Keratinocyte (primary cell): ENCODE data around the gene CNTNAP2. TPM values are rescaled to one million over a fixed set of nuclear protein-coding genes. Genes with fewer than 3 reads are reported as not detected.

Source experiments
- DNase-seq: peaks from one replicate; pipeline ENCODE4 v3.0.0-alpha.2; 2011; ENCODE audit warnings: low read depth, missing footprints, low spot score
- FAIRE-seq: peaks from 2 replicates; lab custom pipeline; 2011; peaks lifted over from hg19 to GRCh38; lab: Jason Lieb, UNC
- H2AFZ ChIP-seq: 2 replicates; pipeline ENCODE4 v1.6.0; 2012; ENCODE audit warnings: low read length, control low read depth, inconsistent platforms; ENCODE audit not compliant: control insufficient read depth
- H3K27ac ChIP-seq: 2 replicates; pipeline ENCODE4 v1.5.1; 2011; ENCODE audit warnings: low read length; ENCODE audit not compliant: control insufficient read depth, insufficient read depth
- H3K27me3 ChIP-seq: 3 replicates; pipeline ENCODE4 v1.6.0; 2011; ENCODE audit warnings: low read length; ENCODE audit not compliant: control insufficient read depth, insufficient read depth; ENCODE audit errors: extremely low read depth
- H3K36me3 ChIP-seq, 2 experiments: 2 replicates in 1 of 2; 3 replicates in 1 of 2; pipeline ENCODE4 v1.5.1; 2011; ENCODE audit warnings: low read length in 2 of 2, mild to moderate bottlenecking in 1 of 2; ENCODE audit not compliant: control insufficient read depth in 2 of 2, insufficient read depth in 2 of 2; ENCODE audit errors: extremely low read depth in 1 of 2
- H3K4me1 ChIP-seq: 3 replicates; pipeline ENCODE4 v1.5.1; 2011; ENCODE audit warnings: low read length; ENCODE audit not compliant: control insufficient read depth, insufficient read depth; ENCODE audit errors: extremely low read depth
- H3K4me2 ChIP-seq: 3 replicates; pipeline ENCODE4 v1.6.0; 2011; ENCODE audit warnings: low read depth, low read length; ENCODE audit not compliant: control insufficient read depth, insufficient read depth; ENCODE audit errors: extremely low read depth
- H3K4me3 ChIP-seq, 3 experiments: fragments of 200-600 bp in 1 of 3; sonication (generic) in 1 of 3; 2 replicates in 2 of 3; 3 replicates in 1 of 3; pipeline ENCODE4 v1.5.1; 2011 to 2016; ENCODE audit warnings: low read length in 3 of 3, mild to moderate bottlenecking in 3 of 3, control low read depth in 2 of 3, inconsistent platforms in 1 of 3, low read depth in 1 of 3, mixed read lengths in 1 of 3, mixed run types in 1 of 3, moderate library complexity in 1 of 3; ENCODE audit not compliant: control insufficient read depth in 2 of 3, insufficient read depth in 2 of 3; ENCODE audit errors: extremely low read depth in 1 of 3
- H3K79me2 ChIP-seq: 2 replicates; pipeline ENCODE4 v1.6.0; 2012; ENCODE audit warnings: low read length; ENCODE audit not compliant: control insufficient read depth, insufficient read depth
- H3K9ac ChIP-seq: 3 replicates; pipeline ENCODE4 v1.6.0; 2011; ENCODE audit warnings: low read length; ENCODE audit not compliant: control insufficient read depth, insufficient read depth; ENCODE audit errors: extremely low read depth
- H3K9me1 ChIP-seq: 3 replicates; pipeline ENCODE4 v1.6.0; 2011; ENCODE audit warnings: low read length; ENCODE audit not compliant: control insufficient read depth, insufficient read depth; ENCODE audit errors: extremely low read depth
- H3K9me3 ChIP-seq: 2 replicates; pipeline ENCODE4 v1.5.1; 2012; ENCODE audit warnings: low read depth, low read length; ENCODE audit not compliant: control insufficient read depth
- H4K20me1 ChIP-seq: 3 replicates; pipeline ENCODE4 v1.6.0; 2011; ENCODE audit warnings: low read length; ENCODE audit not compliant: control insufficient read depth, insufficient read depth; ENCODE audit errors: extremely low read depth
- CTCF ChIP-seq, 3 experiments: IDR thresholded peaks in 1 of 3; conservative IDR thresholded peaks in 1 of 3; optimal IDR thresholded peaks in 1 of 3; 2 replicates in 2 of 3; 3 replicates in 1 of 3; pipeline versions ENCODE3 to v1.5.1; 2011; ENCODE audit warnings: low read length in 3 of 3, mild to moderate bottlenecking in 3 of 3, moderate library complexity in 2 of 3, control low read depth in 1 of 3, inconsistent platforms in 1 of 3; ENCODE audit not compliant: insufficient read depth in 2 of 3; ENCODE audit errors: extremely low read depth in 1 of 3
- EZH2 ChIP-seq: IDR thresholded peaks from one replicate; pipeline ENCODE4 v1.6.1; 2012; ENCODE audit warnings: inconsistent platforms, mild to moderate bottlenecking, low read length, moderate library complexity
- dilution Hi-C: fragments of 300-500 bp; cut with MboI; formaldehyde crosslinking; loops from one replicate; pipeline ENCODE4 v1.7.0; 2020; ENCODE audit warnings: low sequenced_read_pairs; ENCODE audit not compliant: extremely low pct_ligation_motif_present
- polyA plus RNA-seq, 5 experiments: library from polyadenylated mRNA; depleted of rRNA in 3 of 5; stranded (reverse) in 3 of 5; stranded (forward) in 1 of 5; unstranded in 1 of 5; fragments of >200 nt; gene quantifications; 1 replicate in 1 of 5; 2 replicates in 3 of 5; 3 replicates in 1 of 5; pipeline versions ENCODE4 v1.2.1 to v1.2.3, GENCODE V29; 2011 to 2012; ENCODE audit warnings: missing spikeins in 2 of 5, low read depth in 1 of 5, low replicate concordance in 1 of 5

Gene CNTNAP2
- polyA plus RNA-seq, 1 donor (not counting 4 experiments of a cell fraction or from before 2014, with no cell fraction given) = 1.4 TPM

GRCh38 chr7:146652176-146652575 lies 535.6 kb downstream of the CNTNAP2 start:
- H3K4me2 ChIP-seq = no peak overlapping the region
- no peaks in the 10 kb centered on the region for H3K79me2 ChIP-seq
- H3K9me1 ChIP-seq = no peaks in the 10 kb centered on the region
- H3K27me3 ChIP-seq = no peaks in the 10 kb centered on the region
- no peak overlapping the region for H3K4me3 ChIP-seq
- H2AFZ ChIP-seq = no peak overlapping the region
- H3K9ac ChIP-seq = no peak overlapping the region
- DNase-seq (no peak), FAIRE-seq (no peak)
- no peaks in the 10 kb centered on the region for H4K20me1 ChIP-seq
- H3K9me3 ChIP-seq = no peaks in the 10 kb centered on the region
- dilution Hi-C loops = no loop called here
- no peak overlapping the region for H3K27ac ChIP-seq
- TF ChIP-seq CTCF (optimal IDR thresholded peaks at IDR 0.05 in 1 of 3, IDR thresholded peaks at IDR 0.05 in 1 of 3, conservative IDR thresholded peaks at IDR 0.05 in 1 of 3; ENCODE audit: extremely low read depth in 1 of 3, insufficient read depth in 2 of 3, low read length in 3 of 3) (no peak), EZH2 (no peak)
- H3K36me3 ChIP-seq = no peaks in the 10 kb centered on the region
- H3K4me1 ChIP-seq = no peaks in the 10 kb centered on the region

GRCh38 chr7:146654048-146654447 lies 537.4 kb downstream of the CNTNAP2 start:
- Histone ChIP-seq H3K79me2 (no peaks in the 10 kb centered on the region), H3K4me2 (no peak overlapping the region), H3K27ac (no peak overlapping the region), H2AFZ (no peak overlapping the region), H3K9ac (no peak overlapping the region), H3K9me1 (no peaks in the 10 kb centered on the region), H4K20me1 (no peaks in the 10 kb centered on the region), H3K9me3 (no peaks in the 10 kb centered on the region), H3K27me3 (no peaks in the 10 kb centered on the region), H3K36me3 (no peaks in the 10 kb centered on the region), H3K4me1 (no peaks in the 10 kb centered on the region), H3K4me3 (no peak overlapping the region)
- TF ChIP-seq CTCF (optimal IDR thresholded peaks at IDR 0.05 in 1 of 3, IDR thresholded peaks at IDR 0.05 in 1 of 3, conservative IDR thresholded peaks at IDR 0.05 in 1 of 3; ENCODE audit: extremely low read depth in 1 of 3, insufficient read depth in 2 of 3, low read length in 3 of 3) = no peak
- no peak for TF ChIP-seq EZH2
- DNase-seq (no peak), FAIRE-seq (no peak)
- dilution Hi-C loops = no loop called here
